Peyer's patch (tissue), 4 donors: ENCODE measurements around the gene PRPH. TPM values are rescaled to one million over a fixed set of nuclear protein-coding genes. Genes with fewer than 3 reads are reported as not detected.
"Not testable (repeated sequence)": the region's sequence is repeated elsewhere in the genome, so short reads cannot be mapped to it uniquely, and the experiment has no call there.

ENCODE experiments used
- DNase-seq, 3 donors: peaks; one replicate each; pipeline ENCODE4 v3.0.0-alpha.2; 2017 to 2019
- H3K27ac ChIP-seq, 4 donors: fragments of 200-600 bp; sonication (generic); one replicate each; pipeline ENCODE4 v1.5.1; 2016 to 2019
- H3K27me3 ChIP-seq, 2 donors: fragments of 200-600 bp; sonication (generic); one replicate each; pipeline ENCODE4 v1.5.1; 2019
- H3K36me3 ChIP-seq, 3 donors: fragments of 200-600 bp; sonication (generic); one replicate each; pipeline ENCODE4 v1.5.1; 2016 to 2019
- H3K4me1 ChIP-seq, 4 donors: fragments of 200-600 bp; sonication (generic); one replicate each; pipeline ENCODE4 v1.5.1; 2016 to 2019
- H3K4me3 ChIP-seq, 4 donors: fragments of 200-600 bp; sonication (generic); 1 replicate in 3 of 4; 2 replicates in 1 of 4; pipeline ENCODE4 v1.5.1; 2016 to 2019; ENCODE audit warnings: mild to moderate bottlenecking in 1 of 4
- H3K9me3 ChIP-seq, 4 donors: fragments of 200-600 bp; sonication (generic); one replicate each; pipeline ENCODE4 v1.5.1; 2016 to 2019; ENCODE audit warnings: mild to moderate bottlenecking in 1 of 4
- POLR2A ChIP-seq, 2 donors: fragments of 450-650 bp; IDR thresholded peaks; one replicate each; pipeline ENCODE4 v1.5.1; 2017; ENCODE audit warnings: antibody characterized with exemption in 2 of 2, mild to moderate bottlenecking in 2 of 2, moderate library complexity in 2 of 2
- total RNA-seq, 4 donors: library from RNA; depleted of rRNA; stranded (reverse); fragments of >200 nt; gene quantifications; one replicate each; pipeline ENCODE4 v1.1.0, GENCODE V29; 2016
- TF ChIP-seq, protein P1 (sequence below), 6 experiments: fragments of 450-650 bp in 4 of 6; fragments of 200-600 bp in 2 of 6; sonication (generic) in 1 of 6; IDR thresholded peaks; one replicate each; pipeline ENCODE4 v1.5.1; 2017 to 2019; ENCODE audit warnings: antibody characterized with exemption in 6 of 6, mild to moderate bottlenecking in 3 of 6, moderate library complexity in 1 of 6

PRPH gene
- total RNA-seq, 4 donors from 2014 or later = 6.4 to 8.8 (median 6.5) TPM; not detected in 1

DNA sequence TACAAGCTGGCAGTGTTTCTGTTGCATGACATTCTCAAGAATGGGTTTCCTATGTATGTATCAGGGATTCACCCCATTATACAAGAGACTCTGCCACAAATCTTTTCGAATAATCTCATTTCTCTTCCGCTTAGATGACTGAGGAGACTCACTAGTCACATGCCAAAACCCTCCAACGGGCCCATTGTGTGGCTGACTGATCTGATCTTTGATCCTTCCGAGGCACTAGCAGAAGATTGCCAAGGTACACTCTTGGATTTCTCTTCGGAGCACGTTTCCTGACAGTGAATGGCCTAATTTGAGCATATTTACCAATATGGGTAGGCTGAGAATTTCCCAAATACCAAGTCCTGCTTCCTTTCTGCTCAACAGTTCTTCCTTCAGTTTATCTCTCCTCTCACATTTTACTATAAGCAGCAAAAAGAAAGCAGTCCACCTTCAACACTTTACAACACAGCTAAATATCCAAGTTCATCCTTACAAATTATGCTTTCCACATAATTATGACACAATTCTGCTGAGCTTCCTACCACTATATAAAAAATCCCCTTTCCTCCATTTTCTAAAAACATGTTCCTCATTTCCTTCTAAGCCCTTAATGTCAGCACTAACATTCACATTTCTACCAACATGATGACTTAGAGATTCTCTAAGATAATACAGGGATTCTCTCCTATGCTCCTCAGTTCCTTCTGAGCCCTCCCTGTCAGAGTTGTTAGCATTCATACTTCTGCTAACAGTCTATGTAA is 11.0 kb downstream of the PRPH start:
- Histone ChIP-seq H3K27ac (no peak overlapping the region), H3K4me1 (no peaks in the 10 kb centered on the region), H3K27me3 (no peaks in the 10 kb centered on the region), H3K9me3 (no peaks in the 10 kb centered on the region), H3K36me3 (no peaks in the 10 kb centered on the region), H3K4me3 (no peak overlapping the region)
- DNase-seq = peak in 1 of 3 donors; percentile 35
- TF ChIP-seq POLR2A (IDR thresholded peaks at IDR 0.05) = no peak
- TF ChIP-seq, protein P1, sequence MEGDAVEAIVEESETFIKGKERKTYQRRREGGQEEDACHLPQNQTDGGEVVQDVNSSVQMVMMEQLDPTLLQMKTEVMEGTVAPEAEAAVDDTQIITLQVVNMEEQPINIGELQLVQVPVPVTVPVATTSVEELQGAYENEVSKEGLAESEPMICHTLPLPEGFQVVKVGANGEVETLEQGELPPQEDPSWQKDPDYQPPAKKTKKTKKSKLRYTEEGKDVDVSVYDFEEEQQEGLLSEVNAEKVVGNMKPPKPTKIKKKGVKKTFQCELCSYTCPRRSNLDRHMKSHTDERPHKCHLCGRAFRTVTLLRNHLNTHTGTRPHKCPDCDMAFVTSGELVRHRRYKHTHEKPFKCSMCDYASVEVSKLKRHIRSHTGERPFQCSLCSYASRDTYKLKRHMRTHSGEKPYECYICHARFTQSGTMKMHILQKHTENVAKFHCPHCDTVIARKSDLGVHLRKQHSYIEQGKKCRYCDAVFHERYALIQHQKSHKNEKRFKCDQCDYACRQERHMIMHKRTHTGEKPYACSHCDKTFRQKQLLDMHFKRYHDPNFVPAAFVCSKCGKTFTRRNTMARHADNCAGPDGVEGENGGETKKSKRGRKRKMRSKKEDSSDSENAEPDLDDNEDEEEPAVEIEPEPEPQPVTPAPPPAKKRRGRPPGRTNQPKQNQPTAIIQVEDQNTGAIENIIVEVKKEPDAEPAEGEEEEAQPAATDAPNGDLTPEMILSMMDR (IDR thresholded peaks at IDR 0.05) = no peak

DNA sequence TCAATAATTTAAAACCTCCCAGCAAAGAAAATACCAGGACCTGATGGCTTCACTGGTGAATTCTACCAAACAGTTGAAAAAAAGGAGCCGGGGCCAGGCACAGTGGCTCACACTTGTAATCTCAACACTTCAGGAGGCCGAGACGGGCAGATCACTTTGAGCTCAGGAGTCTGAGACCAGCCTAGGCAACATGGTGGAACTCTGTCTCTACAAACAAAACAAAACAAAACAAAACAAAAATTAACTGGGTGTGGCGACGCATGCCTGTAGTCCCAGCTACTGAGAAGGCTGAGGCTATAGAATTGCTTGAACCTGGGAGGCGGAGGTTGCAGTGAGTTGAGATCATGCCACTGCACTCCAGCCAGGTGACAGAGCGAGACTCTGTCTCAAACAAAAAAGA is 14.4 kb downstream of the PRPH start:
- no peak for DNase-seq
- Histone ChIP-seq H3K27ac (no peak overlapping the region), H3K27me3 (no peaks in the 10 kb centered on the region), H3K9me3 (no peaks in the 10 kb centered on the region), H3K4me3 (no peak overlapping the region), H3K36me3 (no peaks in the 10 kb centered on the region), H3K4me1 (no peaks in the 10 kb centered on the region)
- TF ChIP-seq, protein P1 (IDR thresholded peaks at IDR 0.05) = no peak
- no peak for TF ChIP-seq POLR2A (IDR thresholded peaks at IDR 0.05)

DNA sequence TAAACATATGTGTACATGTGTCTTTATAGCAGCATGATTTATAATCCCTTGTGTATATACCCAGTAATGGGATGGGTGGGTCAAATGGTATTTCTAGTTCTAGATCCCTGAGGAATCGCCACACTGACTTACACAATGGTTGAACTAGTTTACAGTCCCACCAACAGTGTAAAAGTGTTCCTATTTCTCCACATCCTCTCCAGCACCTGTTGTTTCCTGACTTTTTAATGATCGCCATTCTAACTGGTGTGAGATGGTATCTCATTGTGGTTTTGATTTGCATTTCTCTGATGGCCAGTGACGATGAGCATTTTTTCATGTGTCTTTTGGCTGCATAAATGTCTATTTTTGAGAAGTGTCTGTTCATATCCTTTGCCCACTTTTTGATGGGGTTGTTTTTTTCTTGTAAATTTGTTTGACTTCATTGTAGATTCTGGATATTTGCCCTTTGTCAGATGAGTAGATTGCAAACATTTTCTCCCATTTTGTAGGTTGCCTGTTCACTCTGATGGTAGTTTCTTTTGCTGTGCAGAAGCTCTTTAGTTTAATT is 15.6 kb downstream of the PRPH start:
- not testable (repeated sequence) for H3K27me3 ChIP-seq, H3K4me1 ChIP-seq, H3K36me3 ChIP-seq, H3K9me3 ChIP-seq, H3K4me3 ChIP-seq, DNase-seq, H3K27ac ChIP-seq

DNA sequence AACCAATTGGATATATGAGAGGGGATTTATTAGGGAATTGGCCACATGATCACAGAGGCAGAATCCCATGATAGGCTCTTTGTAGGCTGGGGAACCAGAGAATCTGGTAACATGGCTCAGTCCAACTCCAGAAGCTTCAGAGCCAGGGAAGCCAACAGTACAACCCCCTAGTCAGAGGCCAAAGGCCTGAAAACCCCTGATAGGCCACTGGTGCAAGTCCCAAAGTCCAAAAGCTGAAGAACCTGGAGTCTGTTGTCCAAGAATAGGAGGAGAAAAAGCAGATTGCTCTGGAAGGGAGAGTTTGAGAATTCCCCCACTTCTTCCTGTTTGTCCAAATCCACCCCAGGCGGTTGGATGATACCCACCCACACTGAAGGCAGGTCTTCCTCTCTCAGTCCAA is 19.9 kb downstream of the PRPH start:
- Histone ChIP-seq H3K27me3 (no peaks in the 10 kb centered on the region), H3K27ac (no peak overlapping the region), H3K9me3 (no peaks in the 10 kb centered on the region), H3K36me3 (no peaks in the 10 kb centered on the region), H3K4me3 (no peak overlapping the region), H3K4me1 (no peaks in the 10 kb centered on the region)
- TF ChIP-seq POLR2A (IDR thresholded peaks at IDR 0.05) = no peak
- TF ChIP-seq, protein P1 (IDR thresholded peaks at IDR 0.05) = no peak
- DNase-seq = no peak

DNA sequence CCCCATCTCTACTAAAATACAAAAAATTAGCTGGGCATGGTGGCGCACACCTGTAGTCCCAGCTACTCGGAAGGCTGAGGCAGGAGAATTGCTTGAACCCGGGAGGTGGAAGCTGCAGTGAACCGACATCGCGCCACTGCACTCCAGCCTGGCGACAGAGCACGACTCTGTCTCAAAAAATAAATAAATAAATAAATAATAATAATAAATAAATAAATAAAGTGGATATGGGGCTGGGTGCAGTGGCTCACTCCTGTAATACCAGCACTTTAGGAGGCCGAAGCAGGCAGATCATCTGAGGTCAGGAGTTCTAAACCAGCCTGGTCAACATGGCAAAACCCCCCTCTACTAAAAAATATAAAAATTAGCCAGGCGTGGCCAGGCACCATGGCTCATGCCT is 22.2 kb downstream of the PRPH start:
- H3K27ac ChIP-seq, H3K36me3 ChIP-seq, H3K4me3 ChIP-seq, H3K27me3 ChIP-seq, H3K9me3 ChIP-seq, H3K4me1 ChIP-seq: not testable (repeated sequence)
- DNase-seq = peak in 1 of 3 donors; percentile 5

DNA sequence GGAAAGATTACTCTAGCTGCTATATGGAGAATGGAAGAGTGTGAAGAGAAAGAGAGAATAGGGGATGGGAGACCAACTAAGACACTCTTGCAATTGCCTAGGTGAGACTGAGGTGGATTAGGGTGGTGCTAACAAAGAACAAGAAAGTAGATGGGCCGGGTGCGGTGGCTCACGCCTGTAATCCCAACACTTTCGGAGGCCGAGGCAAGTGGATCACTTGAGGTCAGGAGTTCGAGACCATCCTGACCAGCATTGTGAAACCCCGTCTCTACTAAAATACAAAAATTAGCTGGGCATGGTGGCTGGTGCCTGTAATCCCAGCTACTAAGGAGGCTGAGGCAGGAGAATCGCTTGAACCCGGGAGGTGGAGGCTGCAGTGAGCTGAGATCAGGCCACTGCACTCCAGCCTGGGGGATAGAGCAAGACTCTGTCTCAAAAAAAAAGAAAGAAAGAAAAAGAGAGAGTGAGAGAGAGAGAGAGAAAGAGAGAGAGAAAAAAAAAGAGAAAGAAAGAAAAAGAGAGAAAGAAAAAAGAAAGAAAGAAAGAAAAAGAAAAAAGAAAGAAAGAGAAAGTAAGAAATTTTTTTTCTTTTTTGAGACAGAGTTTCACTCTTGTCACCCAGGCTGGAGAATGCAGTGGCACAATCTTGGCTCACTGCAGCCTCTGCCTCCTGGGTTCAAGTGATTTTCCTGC is 25.6 kb downstream of the PRPH start:
- H3K9me3 ChIP-seq, H3K27ac ChIP-seq, H3K27me3 ChIP-seq, H3K4me3 ChIP-seq, H3K36me3 ChIP-seq: not testable (repeated sequence)
- peak in 1 of 3 donors; percentile 24 for DNase-seq
- peaks cover 0 to 15% (median 2%) of the 10 kb centered on the region in 4 donors for H3K4me1 ChIP-seq

DNA sequence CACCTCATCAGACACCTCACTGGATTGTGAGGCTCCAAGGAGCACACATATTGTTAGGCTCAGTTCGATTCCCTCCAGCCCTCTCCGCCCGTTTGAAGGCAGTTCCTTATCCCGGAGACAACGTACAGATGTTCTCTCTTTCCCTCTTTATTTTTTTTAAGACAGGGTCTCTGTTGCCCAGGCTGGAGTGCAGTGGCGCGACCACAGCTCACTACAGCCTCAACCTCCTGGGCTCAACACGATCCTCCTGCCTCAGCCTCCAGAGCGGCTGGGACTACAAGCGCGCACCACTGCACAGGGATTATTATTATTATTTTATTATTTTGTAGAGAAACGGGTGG is 27.4 kb downstream of the PRPH start:
- Histone ChIP-seq H3K9me3 (no peaks in the 10 kb centered on the region), H3K36me3 (no peaks in the 10 kb centered on the region), H3K4me1 (peaks cover 0 to 15% (median 2%) of the 10 kb centered on the region in 4 donors), H3K27ac (peak overlapping the region; percentile 60 to 69 (median 65)), H3K4me3 (peak overlapping the region; percentile 54 to 81 (median 68)), H3K27me3 (no peaks in the 10 kb centered on the region)
- TF ChIP-seq POLR2A (IDR thresholded peaks at IDR 0.05) = no peak
- TF ChIP-seq, protein P1 (IDR thresholded peaks at IDR 0.05) = no peak
- DNase-seq = no peak
